ENCODE measurements around the gene CASTOR2.

GRCh38 chr7:75055155-75055554 is 90.7 kb downstream of the CASTOR2 start:
- no peak for TF ChIP-seq CTCF (conservative IDR thresholded peaks at IDR 0.05; ENCODE audit: low read depth, low read length)
- no peak for TF ChIP-seq EZH2 (IDR thresholded peaks at IDR 0.05; ENCODE audit: low read length, unreplicated experiment)
- no peak for TF ChIP-seq EZH2phosphoT487 (IDR thresholded peaks at IDR 0.05; ENCODE audit: borderline replicate concordance, low read length)
